SK-N-SH (cell line): ENCODE results near the gene AKAP3. TPM values are rescaled to one million over a fixed set of nuclear protein-coding genes. Genes with fewer than 3 reads are reported as not detected.

Experiments used
- CTCF ChIA-PET: fragments of 300-600, 350-600 bp; formaldehyde crosslinking; extraction: SDS; loops from one replicate; lab custom pipeline; 2021; lab: Yijun Ruan, JAX
- POLR2A ChIA-PET: fragments of 350-600 bp; sonication (Branson Sonifier 250); formaldehyde crosslinking; extraction: SDS; loops from one replicate; lab custom pipeline; 2020; ENCODE audit warnings: antibody characterized with exemption, inconsistent platforms; lab: Yijun Ruan, JAX
- DNase-seq: peaks from one replicate; pipeline ENCODE4 v3.0.0; 2012
- H2AFZ ChIP-seq: fragments of 200-600 bp; sonication (generic); 2 replicates; pipeline ENCODE4 v1.8.1; 2016; ENCODE audit warnings: antibody characterized with exemption, mild to moderate bottlenecking, low read depth
- H3F3A ChIP-seq: fragments of 200-600 bp; sonication (generic); replicated peaks from 2 replicates; pipeline ENCODE3; 2016; ENCODE audit warnings: antibody characterized with exemption, mild to moderate bottlenecking; ENCODE audit not compliant: insufficient read depth
- H3K27ac ChIP-seq, 2 experiments: fragments of 200-500 bp in 1 of 2; fragments of 200-600 bp in 1 of 2; sonication (Bioruptor generic) in 1 of 2; sonication (generic), shearing (Covaris generic) in 1 of 2; 2 replicates each; pipeline versions ENCODE4 v1.5.1 to v1.6.1; 2014 to 2016; ENCODE audit warnings: low read depth in 2 of 2, inconsistent platforms in 1 of 2, low read length in 1 of 2, mild to moderate bottlenecking in 1 of 2, mixed read lengths in 1 of 2
- H3K27me3 ChIP-seq: fragments of 200-600 bp; sonication (generic), shearing (Covaris generic); 2 replicates; pipeline ENCODE4 v1.6.1; 2016; ENCODE audit warnings: mixed run types; ENCODE audit not compliant: insufficient read depth
- H3K36me3 ChIP-seq, 2 experiments: fragments of 200-500 bp in 1 of 2; fragments of 200-600 bp in 1 of 2; sonication (Bioruptor generic) in 1 of 2; sonication (generic) in 1 of 2; replicated peaks in 1 of 2; 2 replicates each; pipeline versions ENCODE3 to v1.5.1; 2014 to 2016; ENCODE audit warnings: low read length in 1 of 2, mild to moderate bottlenecking in 1 of 2; ENCODE audit not compliant: insufficient read depth in 2 of 2, control insufficient read depth in 1 of 2
- H3K4me1 ChIP-seq, 2 experiments: fragments of 200-500 bp in 1 of 2; fragments of 200-600 bp in 1 of 2; sonication (Bioruptor generic) in 1 of 2; sonication (generic), shearing (Covaris generic) in 1 of 2; 2 replicates each; pipeline versions ENCODE4 v1.5.1 to v1.6.1; 2014 to 2016; ENCODE audit warnings: low read depth in 1 of 2, low read length in 1 of 2, mixed run types in 1 of 2; ENCODE audit not compliant: insufficient read depth in 2 of 2, control insufficient read depth in 1 of 2
- H3K4me2 ChIP-seq: fragments of 200-600 bp; sonication (generic), shearing (Covaris generic); 2 replicates; pipeline ENCODE4 v1.6.1; 2017; ENCODE audit warnings: mixed run types
- H3K4me3 ChIP-seq, 2 experiments: fragments of 200-500 bp in 1 of 2; fragments of 200-600 bp in 1 of 2; sonication (Bioruptor generic) in 1 of 2; sonication (generic), shearing (Covaris generic) in 1 of 2; 2 replicates each; pipeline versions ENCODE4 v1.5.1 to v1.8.1; 2014 to 2016; ENCODE audit warnings: low read depth in 2 of 2, inconsistent platforms in 1 of 2, low read length in 1 of 2, mild to moderate bottlenecking in 1 of 2, mixed read lengths in 1 of 2, moderate library complexity in 1 of 2
- H3K79me2 ChIP-seq: fragments of 200-600 bp; sonication (generic); 2 replicates; pipeline ENCODE4 v1.8.1; 2017; ENCODE audit warnings: mild to moderate bottlenecking; ENCODE audit not compliant: insufficient read depth
- H3K9ac ChIP-seq: fragments of 200-600 bp; sonication (generic); 2 replicates; pipeline ENCODE4 v1.6.1; 2017; ENCODE audit warnings: mixed run types
- H3K9me2 ChIP-seq: fragments of 200-600 bp; sonication (generic); 2 replicates; pipeline ENCODE4 v1.6.1; 2017; ENCODE audit warnings: mixed run types
- H3K9me3 ChIP-seq: fragments of 200-600 bp; sonication (generic); 2 replicates; pipeline ENCODE4 v1.6.1; 2017; ENCODE audit warnings: mixed run types, mild to moderate bottlenecking, moderate library complexity
- H4K20me1 ChIP-seq: fragments of 200-600 bp; sonication (generic); 2 replicates; pipeline ENCODE4 v1.6.1; 2017; ENCODE audit warnings: mild to moderate bottlenecking, mixed run types; ENCODE audit not compliant: insufficient read depth
- CHD2 ChIP-seq: fragments of 150-350 bp; IDR thresholded peaks from 2 replicates; pipeline ENCODE4 v1.6.1; 2018; ENCODE audit warnings: low read length; ENCODE audit not compliant: partially characterized antibody
- ELF1 ChIP-seq: IDR thresholded peaks from 2 replicates; pipeline ENCODE4 v1.4.0; 2012
- EZH2phosphoT487 ChIP-seq: fragments of 200-600 bp; sonication (generic); IDR thresholded peaks from 2 replicates; pipeline ENCODE4 v1.6.1; 2017; ENCODE audit warnings: low read depth, mixed run types, mild to moderate bottlenecking, antibody characterized with exemption, moderate library complexity, borderline replicate concordance
- FOSL2 ChIP-seq: IDR thresholded peaks from 2 replicates; pipeline ENCODE4 v1.4.0; 2012; ENCODE audit warnings: low read depth, mild to moderate bottlenecking, moderate library complexity, borderline replicate concordance
- FOXM1 ChIP-seq: IDR thresholded peaks from 2 replicates; pipeline ENCODE4 v1.4.0; 2012; ENCODE audit warnings: low read depth, mild to moderate bottlenecking
- IRF3 ChIP-seq: fragments of 150-350 bp; IDR thresholded peaks from 2 replicates; pipeline ENCODE4 v1.6.1; 2016; ENCODE audit warnings: mild to moderate bottlenecking, low read depth, low read length
- JUND ChIP-seq: IDR thresholded peaks from 2 replicates; pipeline ENCODE4 v1.4.0; 2012
- MAX ChIP-seq: IDR thresholded peaks from 2 replicates; pipeline ENCODE4 v1.4.0; 2012; ENCODE audit warnings: low read depth
- MEF2A ChIP-seq: IDR thresholded peaks from 2 replicates; pipeline ENCODE4 v1.4.0; 2012; ENCODE audit warnings: low read depth, borderline replicate concordance
- MXI1 ChIP-seq: IDR thresholded peaks from 2 replicates; pipeline ENCODE4 v1.6.1; 2012; ENCODE audit warnings: mild to moderate bottlenecking, low read depth, low read length, improper control_type of control experiment
- NFIC ChIP-seq: IDR thresholded peaks from 2 replicates; pipeline ENCODE4 v1.4.0; 2012; ENCODE audit warnings: borderline replicate concordance
- NRF1 ChIP-seq: IDR thresholded peaks from 2 replicates; pipeline ENCODE4 v1.6.1; 2012; ENCODE audit warnings: low read depth, mild to moderate bottlenecking, low read length
- POLR2AphosphoS5 ChIP-seq: IDR thresholded peaks from 2 replicates; pipeline ENCODE4 v1.6.1; 2012; ENCODE audit warnings: low read depth, low read length
- REST ChIP-seq: IDR thresholded peaks from 2 replicates; pipeline ENCODE4 v1.6.1; 2012; ENCODE audit warnings: mild to moderate bottlenecking, low read depth, low read length, moderate library complexity
- RFX5 ChIP-seq: IDR thresholded peaks from 2 replicates; pipeline ENCODE4 v1.6.1; 2012; ENCODE audit warnings: mild to moderate bottlenecking, improper control_type of control experiment, low read length
- SIN3A ChIP-seq: IDR thresholded peaks from 2 replicates; pipeline ENCODE4 v1.6.1; 2012; ENCODE audit warnings: low read depth, mild to moderate bottlenecking, low read length, moderate library complexity, borderline replicate concordance
- SMC3 ChIP-seq: IDR thresholded peaks from 2 replicates; pipeline ENCODE4 v1.6.1; 2012; ENCODE audit warnings: low read depth, low read length, improper control_type of control experiment
- TCF12 ChIP-seq: IDR thresholded peaks from 2 replicates; pipeline ENCODE4 v1.4.0; 2012
- TEAD4 ChIP-seq: IDR thresholded peaks from 2 replicates; pipeline ENCODE4 v1.4.0; 2012; ENCODE audit warnings: mild to moderate bottlenecking, borderline replicate concordance; ENCODE audit not compliant: insufficient read depth
- YY1 ChIP-seq: IDR thresholded peaks from 2 replicates; pipeline ENCODE4 v1.4.0; 2012; ENCODE audit warnings: low read depth, mild to moderate bottlenecking
- WGBS: methylation state at CpG from one replicate; pipeline ENCODE4 v1.1.6; 2017; ENCODE audit warnings: low lambda C conversion rate; 5-methylcytosine and 5-hydroxymethylcytosine counted together
- polyA plus RNA-seq, 3 experiments: library from polyadenylated mRNA; depleted of rRNA; stranded (reverse); fragments of >200 nt; gene quantifications; 2 replicates each; pipeline ENCODE4 v1.2.3, GENCODE V29; 2012
- TF ChIP-seq, protein P1 (sequence below): IDR thresholded peaks from 2 replicates; pipeline ENCODE4 v1.4.0; 2012; ENCODE audit warnings: low read depth, borderline replicate concordance
- TF ChIP-seq, protein P2 (sequence below): IDR thresholded peaks from 2 replicates; pipeline ENCODE4; 2012

Gene AKAP3
- polyA plus RNA-seq, 1 of the 3 experiments (the other 2 are of a cell fraction): 0.12 TPM

GRCh38 chr12:4628406-4628805 is 20.4 kb downstream of the AKAP3 start:
- H3K4me1 ChIP-seq: no peaks in the 10 kb centered on the region
- peaks cover 6% of the 10 kb centered on the region; the same call in 1 of the 2 replicates for H3K27me3 ChIP-seq
- H3K4me2 ChIP-seq: no peak overlapping the region
- H3F3A ChIP-seq: no peaks in the 10 kb centered on the region
- no peaks in the 10 kb centered on the region for H3K9me3 ChIP-seq
- DNase-seq: no peak
- ChIA-PET POLR2A (no interaction called here), CTCF (interaction anchor here (0.9 to 1.0 kb wide), 2 partner anchors 24 to 37 kb away, joined by 3 read pairs; no protein-coding TSS in a partner anchor)
- TF ChIP-seq, protein P1, sequence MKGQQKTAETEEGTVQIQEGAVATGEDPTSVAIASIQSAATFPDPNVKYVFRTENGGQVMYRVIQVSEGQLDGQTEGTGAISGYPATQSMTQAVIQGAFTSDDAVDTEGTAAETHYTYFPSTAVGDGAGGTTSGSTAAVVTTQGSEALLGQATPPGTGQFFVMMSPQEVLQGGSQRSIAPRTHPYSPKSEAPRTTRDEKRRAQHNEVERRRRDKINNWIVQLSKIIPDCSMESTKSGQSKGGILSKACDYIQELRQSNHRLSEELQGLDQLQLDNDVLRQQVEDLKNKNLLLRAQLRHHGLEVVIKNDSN: no peak
- no peak for TF ChIP-seq MXI1
- TF ChIP-seq CHD2: no peak
- TF ChIP-seq EZH2phosphoT487: no peak
- no peak for TF ChIP-seq JUND
- no peak for TF ChIP-seq POLR2AphosphoS5
- no peak for TF ChIP-seq FOXM1
- H3K79me2 ChIP-seq: no peaks in the 10 kb centered on the region
- H3K9ac ChIP-seq: no peak overlapping the region
- H4K20me1 ChIP-seq: no peaks in the 10 kb centered on the region
- WGBS: 51% methylated on average over 10 of the region's 10 CpGs
- no peak overlapping the region for H3K27ac ChIP-seq
- no peaks in the 10 kb centered on the region for H3K36me3 ChIP-seq
- no peak overlapping the region for H3K4me3 ChIP-seq
- H2AFZ ChIP-seq: no peak overlapping the region
- H3K9me2 ChIP-seq: no peaks in the 10 kb centered on the region

DNA sequence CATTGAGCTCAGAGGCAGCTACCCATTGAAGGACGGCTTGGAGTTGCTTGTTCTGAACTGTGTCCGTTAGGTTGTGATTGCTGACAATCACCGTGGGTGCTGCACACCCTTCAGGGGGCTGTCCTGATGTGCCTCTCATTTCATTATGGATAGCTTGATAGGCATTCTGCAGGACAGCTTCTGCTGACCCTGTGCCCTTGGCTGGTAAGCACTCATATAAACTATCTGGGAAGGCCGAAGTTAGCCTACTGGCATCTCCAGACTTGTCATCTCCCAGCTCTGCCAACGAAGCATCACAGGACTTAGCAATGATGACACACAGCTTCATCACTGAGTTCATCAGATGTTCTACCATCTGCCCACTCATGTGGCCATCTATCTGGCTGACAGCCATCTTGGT is 22.3 kb downstream of the AKAP3 start:
- ChIA-PET CTCF (interaction anchor here (1.5 kb wide), 1 partner anchor 22 kb away, joined by 4 read pairs; no protein-coding TSS in a partner anchor), POLR2A (no interaction called here)
- TF ChIP-seq MAX: no peak
- TF ChIP-seq FOXM1: no peak
- TF ChIP-seq IRF3: no peak
- TF ChIP-seq NFIC: no peak
- no peak for TF ChIP-seq SIN3A
- TF ChIP-seq TEAD4: no peak
- TF ChIP-seq SMC3: no peak
- no peak for TF ChIP-seq NRF1
- TF ChIP-seq RFX5: no peak
- TF ChIP-seq, protein P1: no peak
- TF ChIP-seq YY1: no peak
- TF ChIP-seq ELF1: no peak
- no peak for TF ChIP-seq JUND
- no peak for TF ChIP-seq MEF2A
- TF ChIP-seq, protein P2, sequence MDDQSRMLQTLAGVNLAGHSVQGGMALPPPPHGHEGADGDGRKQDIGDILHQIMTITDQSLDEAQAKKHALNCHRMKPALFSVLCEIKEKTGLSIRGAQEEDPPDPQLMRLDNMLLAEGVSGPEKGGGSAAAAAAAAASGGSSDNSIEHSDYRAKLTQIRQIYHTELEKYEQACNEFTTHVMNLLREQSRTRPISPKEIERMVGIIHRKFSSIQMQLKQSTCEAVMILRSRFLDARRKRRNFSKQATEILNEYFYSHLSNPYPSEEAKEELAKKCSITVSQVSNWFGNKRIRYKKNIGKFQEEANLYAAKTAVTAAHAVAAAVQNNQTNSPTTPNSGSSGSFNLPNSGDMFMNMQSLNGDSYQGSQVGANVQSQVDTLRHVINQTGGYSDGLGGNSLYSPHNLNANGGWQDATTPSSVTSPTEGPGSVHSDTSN: no peak
- TF ChIP-seq TCF12: no peak
- no peak for TF ChIP-seq CHD2
- TF ChIP-seq REST: no peak
- no peak for TF ChIP-seq FOSL2
- Histone ChIP-seq H3K4me3 (no peak overlapping the region), H3K4me2 (no peak overlapping the region), H3K9me3 (no peaks in the 10 kb centered on the region), H3K27me3 (peaks cover 6% of the 10 kb centered on the region; the same call in 1 of the 2 replicates), H3F3A (no peaks in the 10 kb centered on the region), H2AFZ (no peak overlapping the region), H3K27ac (no peak overlapping the region), H3K9ac (no peak overlapping the region), H3K79me2 (no peaks in the 10 kb centered on the region), H3K36me3 (no peaks in the 10 kb centered on the region), H3K4me1 (no peaks in the 10 kb centered on the region), H4K20me1 (no peaks in the 10 kb centered on the region), H3K9me2 (no peaks in the 10 kb centered on the region)
- 7% methylated on average over 5 of the region's 5 CpGs for WGBS
- no peak for DNase-seq
